Keratinocyte (primary cell): ENCODE data around the gene TBC1D5. TPM values are rescaled to one million over a fixed set of nuclear protein-coding genes. Genes with fewer than 3 reads are reported as not detected.
"Not testable (repeated sequence)": the region's sequence is repeated elsewhere in the genome, so short reads cannot be mapped to it uniquely, and the experiment has no call there.

Experiments used
- DNase-seq: peaks from one replicate; pipeline ENCODE4 v3.0.0-alpha.2; 2011; ENCODE audit warnings: low read depth, missing footprints, low spot score
- FAIRE-seq: peaks from 2 replicates; lab custom pipeline; 2011; peaks lifted over from hg19 to GRCh38; lab: Jason Lieb, UNC
- H2AFZ ChIP-seq: 2 replicates; pipeline ENCODE4 v1.6.0; 2012; ENCODE audit warnings: low read length, control low read depth, inconsistent platforms; ENCODE audit not compliant: control insufficient read depth
- H3K27ac ChIP-seq: 2 replicates; pipeline ENCODE4 v1.5.1; 2011; ENCODE audit warnings: low read length; ENCODE audit not compliant: control insufficient read depth, insufficient read depth
- H3K27me3 ChIP-seq: 3 replicates; pipeline ENCODE4 v1.6.0; 2011; ENCODE audit warnings: low read length; ENCODE audit not compliant: control insufficient read depth, insufficient read depth; ENCODE audit errors: extremely low read depth
- H3K36me3 ChIP-seq, 2 experiments: 2 replicates in 1 of 2; 3 replicates in 1 of 2; pipeline ENCODE4 v1.5.1; 2011; ENCODE audit warnings: low read length in 2 of 2, mild to moderate bottlenecking in 1 of 2; ENCODE audit not compliant: control insufficient read depth in 2 of 2, insufficient read depth in 2 of 2; ENCODE audit errors: extremely low read depth in 1 of 2
- H3K4me1 ChIP-seq: 3 replicates; pipeline ENCODE4 v1.5.1; 2011; ENCODE audit warnings: low read length; ENCODE audit not compliant: control insufficient read depth, insufficient read depth; ENCODE audit errors: extremely low read depth
- H3K4me2 ChIP-seq: 3 replicates; pipeline ENCODE4 v1.6.0; 2011; ENCODE audit warnings: low read depth, low read length; ENCODE audit not compliant: control insufficient read depth, insufficient read depth; ENCODE audit errors: extremely low read depth
- H3K4me3 ChIP-seq, 3 experiments: fragments of 200-600 bp in 1 of 3; sonication (generic) in 1 of 3; 2 replicates in 2 of 3; 3 replicates in 1 of 3; pipeline ENCODE4 v1.5.1; 2011 to 2016; ENCODE audit warnings: low read length in 3 of 3, mild to moderate bottlenecking in 3 of 3, control low read depth in 2 of 3, inconsistent platforms in 1 of 3, low read depth in 1 of 3, mixed read lengths in 1 of 3, mixed run types in 1 of 3, moderate library complexity in 1 of 3; ENCODE audit not compliant: control insufficient read depth in 2 of 3, insufficient read depth in 2 of 3; ENCODE audit errors: extremely low read depth in 1 of 3
- H3K79me2 ChIP-seq: 2 replicates; pipeline ENCODE4 v1.6.0; 2012; ENCODE audit warnings: low read length; ENCODE audit not compliant: control insufficient read depth, insufficient read depth
- H3K9ac ChIP-seq: 3 replicates; pipeline ENCODE4 v1.6.0; 2011; ENCODE audit warnings: low read length; ENCODE audit not compliant: control insufficient read depth, insufficient read depth; ENCODE audit errors: extremely low read depth
- H3K9me1 ChIP-seq: 3 replicates; pipeline ENCODE4 v1.6.0; 2011; ENCODE audit warnings: low read length; ENCODE audit not compliant: control insufficient read depth, insufficient read depth; ENCODE audit errors: extremely low read depth
- H3K9me3 ChIP-seq: 2 replicates; pipeline ENCODE4 v1.5.1; 2012; ENCODE audit warnings: low read depth, low read length; ENCODE audit not compliant: control insufficient read depth
- H4K20me1 ChIP-seq: 3 replicates; pipeline ENCODE4 v1.6.0; 2011; ENCODE audit warnings: low read length; ENCODE audit not compliant: control insufficient read depth, insufficient read depth; ENCODE audit errors: extremely low read depth
- CTCF ChIP-seq, 3 experiments: IDR thresholded peaks in 1 of 3; conservative IDR thresholded peaks in 1 of 3; optimal IDR thresholded peaks in 1 of 3; 2 replicates in 2 of 3; 3 replicates in 1 of 3; pipeline versions ENCODE3 to v1.5.1; 2011; ENCODE audit warnings: low read length in 3 of 3, mild to moderate bottlenecking in 3 of 3, moderate library complexity in 2 of 3, control low read depth in 1 of 3, inconsistent platforms in 1 of 3; ENCODE audit not compliant: insufficient read depth in 2 of 3; ENCODE audit errors: extremely low read depth in 1 of 3
- EZH2 ChIP-seq: IDR thresholded peaks from one replicate; pipeline ENCODE4 v1.6.1; 2012; ENCODE audit warnings: inconsistent platforms, mild to moderate bottlenecking, low read length, moderate library complexity
- dilution Hi-C: fragments of 300-500 bp; cut with MboI; formaldehyde crosslinking; loops from one replicate; pipeline ENCODE4 v1.7.0; 2020; ENCODE audit warnings: low sequenced_read_pairs; ENCODE audit not compliant: extremely low pct_ligation_motif_present
- polyA plus RNA-seq, 5 experiments: library from polyadenylated mRNA; depleted of rRNA in 3 of 5; stranded (reverse) in 3 of 5; stranded (forward) in 1 of 5; unstranded in 1 of 5; fragments of >200 nt; gene quantifications; 1 replicate in 1 of 5; 2 replicates in 3 of 5; 3 replicates in 1 of 5; pipeline versions ENCODE4 v1.2.1 to v1.2.3, GENCODE V29; 2011 to 2012; ENCODE audit warnings: missing spikeins in 2 of 5, low read depth in 1 of 5, low replicate concordance in 1 of 5

The TBC1D5 gene
- polyA plus RNA-seq, 1 donor (not counting 4 experiments of a cell fraction or from before 2014, with no cell fraction given), result 25.8 TPM

DNA sequence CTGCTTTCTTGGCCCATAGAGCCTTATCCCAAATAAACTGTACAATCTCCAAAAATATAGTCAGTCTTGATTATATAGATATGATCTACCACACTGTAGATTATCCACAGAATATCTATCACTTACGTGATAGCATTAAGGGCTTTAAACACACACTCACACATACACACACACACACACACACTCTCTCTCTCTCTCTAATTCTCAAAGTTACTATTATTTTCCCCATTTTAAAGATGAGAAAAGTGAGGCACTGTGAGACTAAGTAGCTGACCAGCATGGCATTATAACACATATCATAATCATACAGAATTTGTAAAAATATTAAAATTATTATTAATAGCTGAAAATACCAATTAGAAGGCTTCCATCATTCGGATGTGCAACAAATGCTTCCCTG lies 4.2 kb downstream of the TBC1D5 start:
- no peak overlapping the region for H3K4me2 ChIP-seq
- no peaks in the 10 kb centered on the region for H3K36me3 ChIP-seq
- FAIRE-seq, result no peak
- H3K27ac ChIP-seq, result no peak overlapping the region
- no peaks in the 10 kb centered on the region for H3K9me1 ChIP-seq
- H3K9me3 ChIP-seq, result no peaks in the 10 kb centered on the region
- peaks cover 42% of the 10 kb centered on the region for H3K79me2 ChIP-seq
- no peak for DNase-seq
- dilution Hi-C loops, result no loop called here
- H3K9ac ChIP-seq, result no peak overlapping the region
- H3K4me3 ChIP-seq, result no peak overlapping the region
- no peak for TF ChIP-seq CTCF (optimal IDR thresholded peaks at IDR 0.05 in 1 of 3, IDR thresholded peaks at IDR 0.05 in 1 of 3, conservative IDR thresholded peaks at IDR 0.05 in 1 of 3; ENCODE audit: extremely low read depth in 1 of 3, insufficient read depth in 2 of 3, low read length in 3 of 3)
- TF ChIP-seq EZH2, result no peak
- no peak overlapping the region for H2AFZ ChIP-seq
- H3K4me1 ChIP-seq, result peaks cover 25% of the 10 kb centered on the region
- no peaks in the 10 kb centered on the region for H4K20me1 ChIP-seq
- no peaks in the 10 kb centered on the region for H3K27me3 ChIP-seq

DNA sequence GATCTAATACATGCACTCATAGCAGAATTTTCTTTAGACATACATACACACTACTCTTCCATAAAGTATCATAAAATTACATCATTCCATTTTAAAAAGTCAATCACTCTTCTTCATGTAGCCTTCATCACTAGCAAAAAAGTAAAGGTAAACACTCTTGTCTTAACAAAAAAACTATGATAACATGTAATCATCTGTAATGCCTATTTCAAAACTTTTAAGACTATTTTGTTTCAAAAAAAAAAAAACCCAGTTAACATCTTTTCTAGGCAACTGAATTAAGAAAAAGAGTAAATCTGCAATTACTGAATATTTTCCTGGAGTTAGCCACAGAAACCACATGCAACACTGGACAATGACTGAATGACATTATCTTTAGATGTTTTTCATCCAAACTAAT lies 4.8 kb downstream of the TBC1D5 start:
- no peak overlapping the region for H3K4me2 ChIP-seq
- dilution Hi-C loops, result no loop called here
- no peaks in the 10 kb centered on the region for H3K36me3 ChIP-seq
- H3K27me3 ChIP-seq, result no peaks in the 10 kb centered on the region
- no peak overlapping the region for H2AFZ ChIP-seq
- no peaks in the 10 kb centered on the region for H4K20me1 ChIP-seq
- peaks cover 45% of the 10 kb centered on the region for H3K79me2 ChIP-seq
- DNase-seq (no peak), FAIRE-seq (no peak)
- H3K4me1 ChIP-seq, result peaks cover 25% of the 10 kb centered on the region
- H3K27ac ChIP-seq, result no peak overlapping the region
- H3K4me3 ChIP-seq, result no peak overlapping the region
- H3K9me1 ChIP-seq, result no peaks in the 10 kb centered on the region
- TF ChIP-seq EZH2 (no peak), CTCF (optimal IDR thresholded peaks at IDR 0.05 in 1 of 3, IDR thresholded peaks at IDR 0.05 in 1 of 3, conservative IDR thresholded peaks at IDR 0.05 in 1 of 3; ENCODE audit: extremely low read depth in 1 of 3, insufficient read depth in 2 of 3, low read length in 3 of 3) (no peak)
- H3K9me3 ChIP-seq, result no peaks in the 10 kb centered on the region
- H3K9ac ChIP-seq, result no peak overlapping the region

DNA sequence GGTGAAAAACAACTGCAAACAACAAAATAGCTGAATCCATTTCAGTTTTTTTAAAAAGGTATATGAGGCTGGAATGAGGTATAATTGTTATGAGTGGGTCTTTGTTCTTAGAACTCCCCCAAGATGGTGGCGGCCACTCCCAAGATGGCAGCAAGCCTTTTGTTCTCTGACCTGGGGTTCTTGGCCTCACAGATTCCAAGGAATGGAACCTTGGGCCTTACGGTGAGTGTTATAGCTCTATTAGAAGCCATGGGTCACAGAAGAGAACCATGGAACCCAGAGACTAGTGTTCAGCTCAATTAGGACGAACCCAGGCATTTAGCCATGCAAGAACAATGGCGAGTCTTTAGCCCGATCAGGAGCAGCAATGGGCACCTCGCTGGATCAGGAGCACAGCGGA lies 7.1 kb downstream of the TBC1D5 start:
- H3K27ac ChIP-seq, H2AFZ ChIP-seq, H3K9ac ChIP-seq, H3K36me3 ChIP-seq, dilution Hi-C loops, DNase-seq, FAIRE-seq, H4K20me1 ChIP-seq, H3K4me3 ChIP-seq, H3K27me3 ChIP-seq, H3K4me2 ChIP-seq, H3K9me1 ChIP-seq, H3K9me3 ChIP-seq: not testable (repeated sequence)
- H3K4me1 ChIP-seq, result peaks cover 15% of the 10 kb centered on the region
- peaks cover 43% of the 10 kb centered on the region for H3K79me2 ChIP-seq
